ENCODE results near the gene MORC2.

The MORC2 gene

GRCh38 chr22:30884211-30885000 lies 84.2 kb downstream of the MORC2 start:
- DNase-seq: no peak

- DNase-seq: no peak
Measured at GRCh38 chr22:30883586-30884145, 84.9 kb downstream of the MORC2 start.

- no peak for DNase-seq
Measured at GRCh38 chr22:30882974-30883533, 85.5 kb downstream of the MORC2 start.

- DNase-seq: no peak
Measured at GRCh38 chr22:30882184-30882717, 86.3 kb downstream of the MORC2 start.

- no peak for DNase-seq
Measured at GRCh38 chr22:30881361-30882183, 87.0 kb downstream of the MORC2 start.

- DNase-seq: no peak
Measured at GRCh38 chr22:30880847-30881246, 87.7 kb downstream of the MORC2 start.

- no peak for DNase-seq
Measured at GRCh38 chr22:30880181-30880601, 88.4 kb downstream of the MORC2 start.

- no peak for DNase-seq
Measured at GRCh38 chr22:30879415-30879797, 89.2 kb downstream of the MORC2 start.

- no peak for DNase-seq
Measured at GRCh38 chr22:30878516-30879414, 89.8 kb downstream of the MORC2 start.

- DNase-seq: no peak
Measured at GRCh38 chr22:30877662-30878515, 90.7 kb downstream of the MORC2 start.

- DNase-seq: no peak
Measured at GRCh38 chr22:30876915-30877553, 91.5 kb downstream of the MORC2 start.

- no peak for DNase-seq
Measured at GRCh38 chr22:30876221-30876751, 92.3 kb downstream of the MORC2 start.

GRCh38 chr22:30875481-30876215 lies 92.9 kb downstream of the MORC2 start:
- DNase-seq: no peak

Data from SIG-M5 (cell line).